M059J (cell line): ENCODE results near the gene TRERF1. TPM values are rescaled to one million over a fixed set of nuclear protein-coding genes. Genes with fewer than 3 reads are reported as not detected.
"Not testable (repeated sequence)": the region's sequence is repeated elsewhere in the genome, so short reads cannot be mapped to it uniquely, and the experiment has no call there.

ENCODE experiments used
- DNase-seq: peaks from one replicate; pipeline ENCODE4 v3.0.0-alpha.2; 2012; ENCODE audit warnings: low read depth
- total RNA-seq: library from RNA; depleted of rRNA; stranded (reverse); fragments of >200 nt; shearing (Covaris generic); gene quantifications from 2 replicates; pipeline ENCODE4 v1.2.3, GENCODE V29; 2014; rRNA removed

The TRERF1 gene, protein sequence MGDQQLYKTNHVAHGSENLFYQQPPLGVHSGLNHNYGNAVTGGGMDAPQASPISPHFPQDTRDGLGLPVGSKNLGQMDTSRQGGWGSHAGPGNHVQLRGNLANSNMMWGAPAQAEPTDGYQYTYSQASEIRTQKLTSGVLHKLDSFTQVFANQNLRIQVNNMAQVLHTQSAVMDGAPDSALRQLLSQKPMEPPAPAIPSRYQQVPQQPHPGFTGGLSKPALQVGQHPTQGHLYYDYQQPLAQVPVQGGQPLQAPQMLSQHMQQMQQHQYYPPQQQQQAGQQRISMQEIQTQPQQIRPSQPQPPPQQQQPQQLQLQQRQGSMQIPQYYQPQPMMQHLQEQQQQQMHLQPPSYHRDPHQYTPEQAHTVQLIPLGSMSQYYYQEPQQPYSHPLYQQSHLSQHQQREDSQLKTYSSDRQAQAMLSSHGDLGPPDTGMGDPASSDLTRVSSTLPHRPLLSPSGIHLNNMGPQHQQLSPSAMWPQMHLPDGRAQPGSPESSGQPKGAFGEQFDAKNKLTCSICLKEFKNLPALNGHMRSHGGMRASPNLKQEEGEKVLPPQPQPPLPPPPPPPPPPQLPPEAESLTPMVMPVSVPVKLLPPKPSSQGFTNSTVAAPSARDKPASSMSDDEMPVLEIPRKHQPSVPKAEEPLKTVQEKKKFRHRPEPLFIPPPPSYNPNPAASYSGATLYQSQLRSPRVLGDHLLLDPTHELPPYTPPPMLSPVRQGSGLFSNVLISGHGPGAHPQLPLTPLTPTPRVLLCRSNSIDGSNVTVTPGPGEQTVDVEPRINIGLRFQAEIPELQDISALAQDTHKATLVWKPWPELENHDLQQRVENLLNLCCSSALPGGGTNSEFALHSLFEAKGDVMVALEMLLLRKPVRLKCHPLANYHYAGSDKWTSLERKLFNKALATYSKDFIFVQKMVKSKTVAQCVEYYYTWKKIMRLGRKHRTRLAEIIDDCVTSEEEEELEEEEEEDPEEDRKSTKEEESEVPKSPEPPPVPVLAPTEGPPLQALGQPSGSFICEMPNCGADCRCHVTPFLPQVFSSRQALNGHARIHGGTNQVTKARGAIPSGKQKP (N-terminal part only)
- total RNA-seq: 6.2 and 8.5 TPM in 2 replicates

GRCh38 chr6:42451333-42452170, at the start of gene TRERF1:
Gene TRERF1 (minus strand): TSS chr6:42451926. CDS start chr6:42269590, 182,336 bp downstream.
- peak; percentile 84 for DNase-seq

- no peak for DNase-seq
These were observed 46.9 kb upstream of the TRERF1 start for GRCh38 chr6:42498473-42499128.

DNA sequence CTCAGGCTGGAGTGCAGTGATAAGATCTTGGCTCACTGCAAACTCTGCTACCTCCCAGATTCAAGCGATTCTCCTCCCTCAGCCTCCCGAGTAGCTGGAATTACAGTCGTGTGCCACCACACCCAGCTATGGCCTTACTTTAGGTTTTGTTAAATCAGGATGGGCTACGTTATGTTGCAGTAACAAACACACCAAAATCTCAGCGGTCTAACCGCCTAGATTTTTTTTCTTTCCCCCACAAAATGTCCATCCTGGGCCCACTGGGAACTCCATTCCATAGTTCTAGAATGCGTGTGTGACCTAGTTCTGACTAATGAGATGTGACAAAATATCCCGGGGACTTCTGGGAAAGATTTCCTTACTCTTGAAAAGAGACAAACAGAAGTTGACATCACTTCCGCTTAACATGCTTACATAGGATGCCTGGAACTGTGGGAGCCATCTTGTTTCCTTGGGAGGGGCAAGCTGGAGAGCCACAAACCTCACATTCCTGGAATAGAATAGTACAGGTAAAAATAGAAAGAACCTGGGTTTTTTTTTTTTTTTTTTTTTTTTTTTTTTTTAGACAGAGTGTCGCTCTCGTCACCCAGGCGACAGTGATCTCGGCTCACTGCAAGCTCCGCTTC, 42.3 kb upstream of the TRERF1 start:
- DNase-seq: no peak

- no peak for DNase-seq
These were observed 36.4 kb upstream of the TRERF1 start for GRCh38 chr6:42488129-42488528.

DNA sequence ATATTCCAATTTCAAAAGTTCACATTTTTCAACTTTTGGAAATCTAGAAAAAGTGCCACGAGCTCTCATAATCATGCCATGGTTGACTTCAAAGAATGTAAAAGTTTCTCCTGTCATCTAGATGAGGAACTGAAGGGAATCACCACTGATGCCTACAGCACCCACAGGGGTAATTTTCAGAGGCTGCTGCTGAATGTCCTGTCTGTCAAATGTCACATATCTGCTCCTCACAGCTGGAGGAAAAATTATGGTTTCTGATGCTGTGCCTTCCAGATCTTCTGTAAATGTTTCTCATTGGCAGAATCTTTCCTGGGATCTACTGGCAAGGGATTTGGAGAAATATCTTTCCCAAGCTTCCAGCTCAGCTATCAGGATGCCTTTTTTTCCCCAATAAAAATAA, 32.5 kb upstream of the TRERF1 start:
- no peak for DNase-seq

DNA sequence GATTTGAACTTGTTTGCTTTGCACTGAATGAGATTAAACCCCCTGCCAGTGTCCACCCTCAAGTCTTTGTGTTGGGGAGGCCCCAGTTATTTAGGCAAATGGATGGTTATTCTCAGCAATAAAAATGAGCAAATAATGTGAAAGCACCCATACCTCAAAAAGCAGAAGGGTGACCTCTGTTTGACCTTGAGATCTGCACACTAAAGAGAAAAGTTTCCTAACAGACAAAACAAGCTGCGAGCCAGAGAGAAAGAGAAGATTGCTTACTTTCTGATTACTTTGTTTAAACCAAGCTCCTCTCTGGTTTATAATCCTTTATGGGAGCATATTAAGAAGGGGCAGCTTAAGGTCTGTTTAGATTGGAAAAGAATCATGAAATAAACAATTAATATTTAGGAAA, 30.4 kb upstream of the TRERF1 start:
- DNase-seq: no peak

- DNase-seq: no peak
These were observed 20.0 kb upstream of the TRERF1 start for GRCh38 chr6:42471714-42472113.

DNA sequence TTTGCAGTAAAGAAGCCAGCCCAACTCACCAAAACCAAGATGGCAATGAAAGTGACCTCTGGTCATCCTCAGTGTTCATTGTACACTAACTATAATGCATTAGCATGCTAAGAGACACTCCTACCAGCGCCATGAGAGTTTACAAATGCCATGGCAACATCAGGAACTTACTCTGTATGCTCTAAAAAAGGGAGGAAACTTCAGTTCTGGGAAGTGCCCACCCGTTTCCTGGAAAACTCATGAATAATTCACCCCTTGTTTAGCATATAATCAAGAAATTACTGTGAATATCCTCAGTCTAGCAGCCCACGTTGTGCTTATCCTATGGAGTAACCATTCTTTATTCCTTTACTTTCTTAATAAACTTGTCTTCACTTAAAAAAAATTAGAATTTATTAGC, 19.4 kb upstream of the TRERF1 start:
- DNase-seq: no peak

DNA sequence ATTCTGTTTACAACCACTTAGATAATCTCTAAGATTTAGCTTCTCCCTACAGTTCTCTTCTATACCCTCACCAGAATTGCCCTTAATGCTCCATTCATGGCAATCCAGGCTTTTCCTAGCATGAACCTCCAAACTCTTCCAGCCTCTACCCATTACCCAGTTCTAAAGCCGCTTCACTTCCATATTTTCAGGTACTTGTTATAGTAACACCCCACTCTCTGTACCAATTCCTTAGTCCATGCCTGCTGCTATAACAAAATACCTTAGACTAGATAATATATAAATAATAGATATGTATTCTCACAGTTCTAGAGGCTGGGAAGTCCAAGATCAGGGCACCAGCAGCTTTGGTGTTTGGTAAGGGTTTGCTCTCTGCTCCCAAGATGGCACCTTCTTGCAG, 16.5 kb upstream of the TRERF1 start:
- DNase-seq: no peak

DNA sequence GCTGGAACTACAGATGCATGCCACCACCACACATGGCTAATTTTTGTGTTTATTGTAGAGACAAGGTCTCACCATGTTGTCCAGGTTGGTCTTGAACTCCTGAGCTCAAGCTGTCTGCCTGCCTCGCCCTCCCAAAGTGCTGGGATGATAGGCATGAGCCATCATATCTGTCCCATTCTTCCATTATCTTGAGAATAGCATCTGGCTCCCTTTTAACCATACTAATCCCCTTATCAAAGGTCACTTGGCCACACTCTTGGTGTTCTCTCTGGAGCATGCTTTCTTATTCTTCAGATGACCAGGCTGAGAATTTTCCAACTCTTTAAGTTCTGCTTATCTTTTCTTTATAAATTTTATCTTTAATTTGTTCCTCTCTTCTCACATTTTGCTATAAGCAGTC, 15.9 kb upstream of the TRERF1 start:
- no peak for DNase-seq

DNA sequence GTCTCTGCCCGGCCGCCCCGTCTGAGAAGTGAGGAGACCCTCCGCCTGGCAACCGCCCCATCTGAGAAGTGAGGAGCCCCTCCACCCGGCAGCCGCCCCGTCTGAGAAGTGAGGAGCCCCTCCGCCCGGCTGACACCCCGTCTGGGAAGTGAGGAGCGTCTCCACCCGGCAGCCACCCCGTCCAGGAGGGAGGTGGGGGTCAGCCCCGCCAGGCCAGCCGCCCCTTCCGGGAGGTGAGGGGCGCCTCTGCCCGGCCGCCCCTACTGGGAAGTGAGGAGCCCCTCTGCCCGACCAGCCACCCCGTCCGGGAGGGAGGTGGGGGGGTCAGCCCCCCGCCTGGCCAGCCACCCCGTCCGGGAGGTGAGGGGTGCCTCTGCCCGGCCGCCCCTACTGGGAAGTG, 14.7 kb upstream of the TRERF1 start:
- DNase-seq: not testable (repeated sequence)

- DNase-seq: no peak
These were observed 10.8 kb upstream of the TRERF1 start for GRCh38 chr6:42462474-42462972.

- no peak for DNase-seq
These were observed 9.2 kb upstream of the TRERF1 start for GRCh38 chr6:42460883-42461282.

DNA sequence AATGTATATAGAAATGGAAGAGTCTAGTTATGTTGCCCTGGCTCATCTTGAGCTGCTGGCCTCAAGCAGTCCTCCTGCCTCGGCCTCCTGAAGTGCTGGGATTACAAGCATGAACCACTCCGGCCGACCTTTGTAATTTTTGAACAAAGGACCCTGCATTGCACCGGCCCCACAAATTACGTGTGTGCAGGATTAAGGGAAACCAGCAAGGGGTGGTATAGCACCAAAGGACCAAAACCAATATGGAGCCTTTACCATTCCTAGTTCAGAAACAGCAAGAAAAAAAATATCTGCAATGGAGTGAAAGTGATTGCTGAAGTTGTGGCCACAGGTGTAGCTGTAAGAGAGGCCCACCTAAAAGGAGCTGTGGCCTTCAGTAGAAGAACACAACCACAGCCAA, 8.2 kb upstream of the TRERF1 start:
- DNase-seq: no peak

GRCh38 chr6:42454428-42454791, 2.7 kb upstream of the TRERF1 start:
- no peak for DNase-seq

- peak; percentile 67 for DNase-seq
These were observed 2.1 kb upstream of the TRERF1 start for GRCh38 chr6:42453654-42454427.

GRCh38 chr6:42453031-42453653, 1.4 kb upstream of the TRERF1 start:
- DNase-seq: peak; percentile 93

DNA sequence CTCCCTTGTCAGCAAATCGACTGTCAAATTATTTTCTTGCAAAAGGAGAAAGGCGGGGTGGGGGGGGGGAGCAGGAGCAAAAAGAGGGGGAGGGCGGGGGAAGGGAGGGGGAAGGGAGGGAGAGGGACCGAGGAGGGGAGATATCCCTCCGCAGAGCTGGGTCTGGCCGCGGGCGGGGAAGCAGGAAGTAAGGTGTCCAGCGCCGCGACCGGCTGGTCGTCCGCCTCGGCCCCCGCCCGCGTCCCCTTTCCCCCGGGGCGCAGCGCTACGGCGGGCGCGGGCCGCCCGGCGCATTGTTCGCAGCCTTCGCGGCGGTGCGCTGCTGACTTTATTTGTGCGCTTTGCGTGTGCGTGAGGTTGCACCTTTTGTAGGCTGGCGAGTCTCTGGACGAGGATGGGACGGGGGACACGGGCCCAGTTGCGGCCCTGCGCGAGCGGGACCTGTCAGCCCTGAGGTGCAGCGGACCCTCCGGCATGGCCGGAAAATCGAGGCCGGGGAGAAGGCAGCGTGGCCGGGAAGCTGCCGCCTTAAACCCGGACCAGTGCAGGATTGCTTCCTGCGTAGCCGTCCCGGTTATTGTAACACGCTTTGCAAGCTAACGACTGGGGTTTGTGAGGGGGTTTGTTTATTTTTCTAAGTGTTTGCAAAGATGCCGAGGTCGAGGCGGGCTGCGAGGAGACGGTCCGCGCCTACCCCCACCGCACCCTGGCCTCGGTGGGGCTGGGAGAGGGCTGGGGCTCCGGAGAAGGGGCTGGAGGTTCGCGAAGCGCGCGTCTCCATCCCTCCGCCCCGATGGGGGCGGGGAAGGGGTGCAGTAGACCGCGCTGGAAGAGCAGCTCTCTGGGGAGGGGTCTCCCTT, 675 bp upstream of the TRERF1 start:
- DNase-seq: peak; percentile 82
